ENCODE results near the gene STAB1.

DNA sequence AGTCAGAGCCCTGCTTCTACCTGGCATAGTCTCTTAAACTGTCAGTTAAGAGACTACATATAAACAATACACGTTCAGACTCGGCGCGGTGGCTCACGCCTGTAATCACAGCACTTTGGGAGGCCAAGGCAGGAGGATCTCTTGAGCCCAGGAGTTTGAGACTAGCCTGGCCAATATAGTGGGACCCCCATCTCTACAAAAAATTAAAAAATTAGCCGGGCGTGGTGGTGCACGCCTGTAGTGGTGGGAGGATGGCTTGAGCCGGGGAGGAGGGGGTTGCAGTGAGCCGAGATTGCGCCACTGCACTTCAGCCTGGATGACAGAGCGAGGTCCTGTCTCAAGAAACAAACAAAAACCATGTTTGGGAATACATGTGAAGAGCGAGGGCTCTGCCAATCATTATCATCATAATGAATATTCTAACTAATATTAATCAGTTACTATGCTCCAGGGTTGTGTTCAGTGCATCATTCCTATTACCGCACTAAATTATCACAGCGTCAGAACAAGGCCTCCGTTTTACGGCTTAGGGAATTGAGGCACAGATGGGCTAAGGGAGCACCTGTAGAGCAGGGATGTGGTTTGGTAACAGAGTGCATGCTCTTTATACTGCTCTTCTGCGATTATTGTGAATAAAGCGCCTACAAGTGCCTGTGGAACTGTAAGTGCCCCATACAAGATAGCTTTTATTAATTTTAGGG, 40.4 kb downstream of the STAB1 start:
- TF ChIP-seq, protein P1, sequence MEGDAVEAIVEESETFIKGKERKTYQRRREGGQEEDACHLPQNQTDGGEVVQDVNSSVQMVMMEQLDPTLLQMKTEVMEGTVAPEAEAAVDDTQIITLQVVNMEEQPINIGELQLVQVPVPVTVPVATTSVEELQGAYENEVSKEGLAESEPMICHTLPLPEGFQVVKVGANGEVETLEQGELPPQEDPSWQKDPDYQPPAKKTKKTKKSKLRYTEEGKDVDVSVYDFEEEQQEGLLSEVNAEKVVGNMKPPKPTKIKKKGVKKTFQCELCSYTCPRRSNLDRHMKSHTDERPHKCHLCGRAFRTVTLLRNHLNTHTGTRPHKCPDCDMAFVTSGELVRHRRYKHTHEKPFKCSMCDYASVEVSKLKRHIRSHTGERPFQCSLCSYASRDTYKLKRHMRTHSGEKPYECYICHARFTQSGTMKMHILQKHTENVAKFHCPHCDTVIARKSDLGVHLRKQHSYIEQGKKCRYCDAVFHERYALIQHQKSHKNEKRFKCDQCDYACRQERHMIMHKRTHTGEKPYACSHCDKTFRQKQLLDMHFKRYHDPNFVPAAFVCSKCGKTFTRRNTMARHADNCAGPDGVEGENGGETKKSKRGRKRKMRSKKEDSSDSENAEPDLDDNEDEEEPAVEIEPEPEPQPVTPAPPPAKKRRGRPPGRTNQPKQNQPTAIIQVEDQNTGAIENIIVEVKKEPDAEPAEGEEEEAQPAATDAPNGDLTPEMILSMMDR (conservative IDR thresholded peaks at IDR 0.05; ENCODE audit: low read depth, low read length): no peak
- TF ChIP-seq EZH2 (IDR thresholded peaks at IDR 0.05; ENCODE audit: low read length, unreplicated experiment) (no peak), EZH2phosphoT487 (IDR thresholded peaks at IDR 0.05; ENCODE audit: borderline replicate concordance, low read length) (no peak)

Data from PC-3 (cell line).